ENCODE results near the gene HOXC13. TPM values are rescaled to one million over a fixed set of nuclear protein-coding genes. Genes with fewer than 3 reads are reported as not detected.

The HOXC13 gene
- total RNA-seq, 4 donors from 2014 or later = not detected

- no peak for TF ChIP-seq POLR2AphosphoS5 (IDR thresholded peaks at IDR 0.05)
- TF ChIP-seq EP300 (IDR thresholded peaks at IDR 0.05) = no peak
- no peak for TF ChIP-seq POLR2A (IDR thresholded peaks at IDR 0.05)
- no peak for TF ChIP-seq CTCF (IDR thresholded peaks at IDR 0.05)
- H3K9me3 ChIP-seq = no peaks in the 10 kb centered on the region
- no peak overlapping the region for H3K27ac ChIP-seq
- 28 to 30% methylated on average over 2 of the region's 2 CpGs for WGBS, 2 donors (ENCODE audit: low coverage in 1 of 2)
- peaks cover 0 to 22% (median 11%) of the 10 kb centered on the region in 3 donors for H3K4me1 ChIP-seq
- H3K4me3 ChIP-seq = no peak overlapping the region
- H3K36me3 ChIP-seq = no peaks in the 10 kb centered on the region
- peaks cover 100% of the 10 kb centered on the region for H3K27me3 ChIP-seq
- no peak for ATAC-seq
Observed at GRCh38 chr12:53942467-53942997, 3.9 kb downstream of the HOXC13 start.

- TF ChIP-seq CTCF (IDR thresholded peaks at IDR 0.05) (no peak), POLR2A (IDR thresholded peaks at IDR 0.05) (no peak), EP300 (IDR thresholded peaks at IDR 0.05) (no peak), POLR2AphosphoS5 (IDR thresholded peaks at IDR 0.05) (no peak)
- no peaks in the 10 kb centered on the region for H3K36me3 ChIP-seq
- H3K27me3 ChIP-seq = peaks cover 100% of the 10 kb centered on the region
- 0 to 43% methylated on average over 1 to 2 of the region's 4 CpGs for WGBS, 2 donors (ENCODE audit: low coverage in 1 of 2)
- no peak overlapping the region for H3K4me3 ChIP-seq
- H3K4me1 ChIP-seq = peaks cover 0 to 8% (median 4%) of the 10 kb centered on the region in 3 donors
- H3K9me3 ChIP-seq = no peaks in the 10 kb centered on the region
- H3K27ac ChIP-seq = no peak overlapping the region
- ATAC-seq = no peak
Observed at GRCh38 chr12:53944209-53944608, 5.6 kb downstream of the HOXC13 start.

- Histone ChIP-seq H3K9me3 (no peaks in the 10 kb centered on the region), H3K27me3 (peaks cover 100% of the 10 kb centered on the region), H3K4me1 (peaks cover 0 to 4% (median 4%) of the 10 kb centered on the region in 3 donors), H3K27ac (no peak overlapping the region), H3K4me3 (no peak overlapping the region), H3K36me3 (no peaks in the 10 kb centered on the region)
- 8 to 13% methylated on average over 17 to 29 of the region's 51 CpGs for WGBS, 2 donors (ENCODE audit: low coverage in 1 of 2)
- ATAC-seq = no peak
- TF ChIP-seq POLR2A (IDR thresholded peaks at IDR 0.05) = no peak
- TF ChIP-seq POLR2AphosphoS5 (IDR thresholded peaks at IDR 0.05) = no peak
- TF ChIP-seq CTCF (IDR thresholded peaks at IDR 0.05) = no peak
- no peak for TF ChIP-seq EP300 (IDR thresholded peaks at IDR 0.05)
Observed at GRCh38 chr12:53944907-53945847, 6.5 kb downstream of the HOXC13 start.

- no peak overlapping the region for H3K27ac ChIP-seq
- no peak for TF ChIP-seq EP300 (IDR thresholded peaks at IDR 0.05)
- TF ChIP-seq POLR2A (IDR thresholded peaks at IDR 0.05) = no peak
- TF ChIP-seq POLR2AphosphoS5 (IDR thresholded peaks at IDR 0.05) = no peak
- TF ChIP-seq CTCF (IDR thresholded peaks at IDR 0.05) = no peak
- H3K36me3 ChIP-seq = no peaks in the 10 kb centered on the region
- peaks cover 100% of the 10 kb centered on the region for H3K27me3 ChIP-seq
- no peak for ATAC-seq
- H3K9me3 ChIP-seq = peaks cover 0 to 3% (median 0%) of the 10 kb centered on the region in 3 donors
- H3K4me3 ChIP-seq = no peak overlapping the region
- peaks cover 0 to 20% (median 14%) of the 10 kb centered on the region in 3 donors for H3K4me1 ChIP-seq
Observed at GRCh38 chr12:53947743-53948142, 9.1 kb downstream of the HOXC13 start.

All from gastroesophageal sphincter (tissue), 4 donors.